ENCODE measurements around the gene ATF7.

- TF ChIP-seq EZH2 (IDR thresholded peaks at IDR 0.05; ENCODE audit: borderline replicate concordance, low read depth, low read length, severe bottlenecking) (no peak), CTCF (IDR thresholded peaks at IDR 0.05; ENCODE audit: borderline replicate concordance, extremely low read depth, low read length, poor library complexity, severe bottlenecking) (no peak)
Observed at GRCh38 chr12:53558631-53559030, 67.6 kb downstream of the ATF7 start.

Data from DND-41 (cell line).